HepG2 (cell line): ENCODE measurements around the gene IFNLR1. TPM values are rescaled to one million over a fixed set of nuclear protein-coding genes. Genes with fewer than 3 reads are reported as not detected.

Experiments used
- ATAC-seq: fragments of 200-7000 bp; cut with Tn5 transposase; 3 replicates; pipeline ENCODE4 v1.9.1; 2020; ENCODE audit warnings: mild to moderate bottlenecking, moderate library complexity
- BruUV-seq: library from RNA; stranded (reverse); fragments of 400-500 nt; replicated peaks from 2 replicates; lab custom pipeline; 2021; lab: Mats Ljungman, UMichigan
- CTCF ChIA-PET: fragments of 300-600 bp; formaldehyde crosslinking; extraction: SDS; loops from one replicate; lab custom pipeline; 2021; ENCODE audit warnings: low total read pairs, inconsistent platforms, low intra/inter-chr PET ratio; lab: Yijun Ruan, JAX
- POLR2A ChIA-PET: fragments of 350-600 bp; sonication (Branson Sonifier 250); formaldehyde crosslinking; loops from one replicate; lab custom pipeline; 2020; ENCODE audit warnings: antibody characterized with exemption, inconsistent platforms; lab: Yijun Ruan, JAX
- DNase-seq: peaks from one replicate; pipeline ENCODE4 v3.0.0-alpha.2; 2015; ENCODE audit warnings: low spot score
- FAIRE-seq: peaks from 3 replicates; lab custom pipeline; 2011; peaks lifted over from hg19 to GRCh38; lab: Jason Lieb, UNC
- H2AFZ ChIP-seq: one replicate; pipeline ENCODE4 v1.6.1; 2011; ENCODE audit warnings: low read length, inconsistent platforms
- H3K27ac ChIP-seq: fragments of 300-600 bp; 3 replicates; pipeline ENCODE4 v1.8.0; 2011; ENCODE audit warnings: mixed run types, mild to moderate bottlenecking, mixed read lengths, low read length, inconsistent platforms; ENCODE audit not compliant: insufficient read depth; ENCODE audit errors: extremely low read length
- H3K27me3 ChIP-seq, 2 experiments: fragments of 200-600 bp in 1 of 2; 2 replicates in 1 of 2; 3 replicates in 1 of 2; pipeline versions ENCODE4 v1.6.0 to v1.8.0; 2011; ENCODE audit warnings: low read length in 2 of 2, mild to moderate bottlenecking in 2 of 2, moderate library complexity in 2 of 2, inconsistent platforms in 1 of 2; ENCODE audit not compliant: insufficient read depth in 2 of 2, control insufficient read depth in 1 of 2
- H3K36me3 ChIP-seq, 2 experiments: fragments of 200-600 bp in 1 of 2; replicated peaks in 1 of 2; 2 replicates in 1 of 2; 3 replicates in 1 of 2; pipeline versions ENCODE4 v1.5.1 to v1.8.0; 2011; ENCODE audit warnings: low read length in 2 of 2, inconsistent platforms in 1 of 2; ENCODE audit not compliant: insufficient read depth in 2 of 2, control insufficient read depth in 1 of 2
- H3K4me1 ChIP-seq: 2 replicates; pipeline ENCODE4 v1.5.1; 2012; ENCODE audit warnings: low read length, inconsistent platforms; ENCODE audit not compliant: insufficient read depth
- H3K4me2 ChIP-seq: 2 replicates; pipeline ENCODE4 v1.6.0; 2011; ENCODE audit warnings: low read depth, low read length, inconsistent platforms
- H3K4me3 ChIP-seq, 3 experiments: fragments of 200-600 bp in 1 of 3; sonication (generic), shearing (Covaris generic) in 1 of 3; replicated peaks in 1 of 3; 2 replicates each; pipeline ENCODE4 v1.5.1; 2011 to 2016; ENCODE audit warnings: low read length in 3 of 3, inconsistent platforms in 2 of 3, low read depth in 2 of 3, mild to moderate bottlenecking in 2 of 3, control low read depth in 1 of 3, mixed read lengths in 1 of 3; ENCODE audit not compliant: insufficient read depth in 1 of 3
- H3K79me2 ChIP-seq: one replicate; pipeline ENCODE4 v1.6.1; 2011; ENCODE audit warnings: low read length, inconsistent platforms; ENCODE audit not compliant: insufficient read depth
- H3K9ac ChIP-seq: 2 replicates; pipeline ENCODE4 v1.6.0; 2011; ENCODE audit warnings: mild to moderate bottlenecking, low read depth, low read length, inconsistent platforms; ENCODE audit not compliant: insufficient read depth
- H3K9me3 ChIP-seq: 2 replicates; pipeline ENCODE4 v1.5.1; 2012; ENCODE audit warnings: mild to moderate bottlenecking, low read length
- H4K20me1 ChIP-seq: 2 replicates; pipeline ENCODE4 v1.6.0; 2011; ENCODE audit warnings: inconsistent platforms, mild to moderate bottlenecking, low read length, moderate library complexity; ENCODE audit not compliant: insufficient read depth
- ATRX ChIP-seq: sonication (generic); formaldehyde crosslinking; IDR thresholded peaks from 2 replicates; pipeline ENCODE4 v1.4.0; 2020; ENCODE audit warnings: missing genetic modification reagents, borderline replicate concordance
- CEBPZ ChIP-seq: IDR thresholded peaks from 2 replicates; pipeline ENCODE4 v1.6.1; 2012; ENCODE audit warnings: low read length, improper control_type of control experiment
- CTCF ChIP-seq: sonication (generic); formaldehyde crosslinking; IDR thresholded peaks from 2 replicates; pipeline ENCODE4 v1.5.0; 2020; ENCODE audit warnings: mild to moderate bottlenecking, missing genetic modification reagents, moderate library complexity
- DBP ChIP-seq: sonication (generic); formaldehyde crosslinking; IDR thresholded peaks from 2 replicates; pipeline ENCODE4 v1.4.0; 2020; ENCODE audit warnings: missing genetic modification reagents; ENCODE audit errors: not compliant biosample characterization
- FOXO4 ChIP-seq: sonication (generic); formaldehyde crosslinking; conservative IDR thresholded peaks from 2 replicates; pipeline ENCODE4 v1.8.1; 2023; ENCODE audit warnings: missing genetic modification reagents
- MAFF ChIP-seq: IDR thresholded peaks from 2 replicates; pipeline ENCODE4 v1.6.1; 2011; ENCODE audit warnings: low read depth, low read length, improper control_type of control experiment
- MLLT10 ChIP-seq: sonication (generic); formaldehyde crosslinking; IDR thresholded peaks from 2 replicates; pipeline ENCODE4 v1.4.0; 2020; ENCODE audit warnings: missing genetic modification reagents
- ZFP91 ChIP-seq: sonication (generic); formaldehyde crosslinking; IDR thresholded peaks from 2 replicates; pipeline ENCODE4 v1.9.0; 2022; ENCODE audit warnings: missing genetic modification reagents, mild to moderate bottlenecking, borderline replicate concordance
- ZNF10 ChIP-seq: sonication (generic); formaldehyde crosslinking; IDR thresholded peaks from 2 replicates; pipeline ENCODE4 v1.4.0; 2020; ENCODE audit warnings: mild to moderate bottlenecking, low read depth, missing genetic modification reagents, borderline replicate concordance
- ZNF264 ChIP-seq: sonication (generic); formaldehyde crosslinking; IDR thresholded peaks from 2 replicates; pipeline ENCODE4 v1.4.0; 2020; ENCODE audit warnings: missing genetic modification reagents
- ZNF274 ChIP-seq: sonication (generic); formaldehyde crosslinking; IDR thresholded peaks from 2 replicates; pipeline ENCODE4 v1.5.1; 2020; ENCODE audit warnings: mild to moderate bottlenecking, missing genetic modification reagents
- ZNF367 ChIP-seq: sonication (generic); formaldehyde crosslinking; IDR thresholded peaks from 2 replicates; pipeline ENCODE4 v1.4.0; 2020; ENCODE audit warnings: missing genetic modification reagents, borderline replicate concordance
- ZNF615 ChIP-seq: sonication (generic); formaldehyde crosslinking; IDR thresholded peaks from 2 replicates; pipeline ENCODE4 v1.5.0; 2020; ENCODE audit warnings: mild to moderate bottlenecking, missing genetic modification reagents, borderline replicate concordance
- ZNF772 ChIP-seq: sonication (generic); formaldehyde crosslinking; IDR thresholded peaks from 2 replicates; pipeline ENCODE4 v1.5.0; 2020; ENCODE audit warnings: mild to moderate bottlenecking, missing genetic modification reagents
- WGBS: methylation state at CpG from one replicate; pipeline ENCODE4 v1.1.6; 2017; ENCODE audit warnings: low lambda C conversion rate; 5-methylcytosine and 5-hydroxymethylcytosine counted together
- in situ Hi-C: cut with HindIII; loops from 2 replicates; pipeline ENCODE4 v1.10.0; 2017; ENCODE audit warnings: low pct_unique_long_range_greater_than_20kb; ENCODE audit not compliant: extremely low pct_ligation_motif_present
- intact Hi-C: fragments of 100-400 bp; cut with micrococcal nuclease; formaldehyde crosslinking; loops from one replicate; pipeline ENCODE4 v1.10.0; 2022; ENCODE audit not compliant: unreplicated experiment
- polyA plus RNA-seq, 8 experiments: library from polyadenylated mRNA; depleted of rRNA in 3 of 8; stranded (reverse) in 7 of 8; unstranded in 1 of 8; fragments of >200 nt; fragmentation: Illumina TruSeq in 4 of 8; extraction: Trizol in 4 of 8; gene quantifications; 2 replicates each; pipeline versions ENCODE4 v1.2.1 to v1.2.3, GENCODE V29; 2011 to 2016; ENCODE audit warnings: low read depth in 4 of 8, missing spikeins in 1 of 8, mixed read lengths in 1 of 8; ENCODE audit not compliant: insufficient read depth in 1 of 8
- total RNA-seq, 5 experiments: library from RNA; depleted of rRNA; stranded (reverse); fragments of >200 nt; fragmentation: Illumina TruSeq; extraction: Trizol; gene quantifications; 2 replicates each; pipeline ENCODE4 v1.2.3, GENCODE V29; 2016; ENCODE audit warnings: low read depth in 1 of 5

IFNLR1 gene
- total and polyA plus RNA-seq, 2 of the 13 experiments (the other 11 are each of a cell fraction or from before 2014, with no cell fraction given), result 3.8 to 8.5 TPM

- no peak overlapping the region for H3K4me2 ChIP-seq
- no peak overlapping the region for H3K4me3 ChIP-seq
- in situ Hi-C loops (no loop called here), intact Hi-C loops (no loop called here)
- ChIA-PET CTCF (no interaction called here), POLR2A (no interaction called here)
- H3K9me3 ChIP-seq, result no peaks in the 10 kb centered on the region
- DNase-seq (no peak), FAIRE-seq (no peak), ATAC-seq (no peak)
- WGBS, result 72% methylated on average over 7 of the region's 9 CpGs
- no peaks in the 10 kb centered on the region for H4K20me1 ChIP-seq
- no TSS peak for BruUV-seq
- peaks cover 47% of the 10 kb centered on the region for H3K4me1 ChIP-seq
- H3K27me3 ChIP-seq, result peaks cover 0 to 10% of the 10 kb centered on the region in 2 experiments; a peak in 2 of 5 replicates
- H2AFZ ChIP-seq, result no peak overlapping the region
- no peaks in the 10 kb centered on the region for H3K36me3 ChIP-seq
- no peak overlapping the region for H3K9ac ChIP-seq
- H3K79me2 ChIP-seq, result no peaks in the 10 kb centered on the region
- H3K27ac ChIP-seq, result no peak overlapping the region
- TF ChIP-seq ZNF367 (CRISPR knock-in tag) (no peak), ZNF274 (CRISPR knock-in tag) (no peak), ZNF10 (no peak), ZNF615 (no peak), ATRX (no peak), CTCF (no peak), ZFP91 (CRISPR knock-in tag) (no peak), ZNF264 (CRISPR knock-in tag) (no peak), FOXO4 (CRISPR knock-in tag) (no peak), MAFF (no peak), CEBPZ (no peak), MLLT10 (CRISPR knock-in tag) (no peak), DBP (CRISPR knock-in tag) (no peak), ZNF772 (CRISPR knock-in tag) (no peak)
These were observed 39.9 kb downstream of the IFNLR1 start for GRCh38 chr1:24147194-24147593.
